ENCODE results near the gene CPLX1.

Gene CPLX1

DNA sequence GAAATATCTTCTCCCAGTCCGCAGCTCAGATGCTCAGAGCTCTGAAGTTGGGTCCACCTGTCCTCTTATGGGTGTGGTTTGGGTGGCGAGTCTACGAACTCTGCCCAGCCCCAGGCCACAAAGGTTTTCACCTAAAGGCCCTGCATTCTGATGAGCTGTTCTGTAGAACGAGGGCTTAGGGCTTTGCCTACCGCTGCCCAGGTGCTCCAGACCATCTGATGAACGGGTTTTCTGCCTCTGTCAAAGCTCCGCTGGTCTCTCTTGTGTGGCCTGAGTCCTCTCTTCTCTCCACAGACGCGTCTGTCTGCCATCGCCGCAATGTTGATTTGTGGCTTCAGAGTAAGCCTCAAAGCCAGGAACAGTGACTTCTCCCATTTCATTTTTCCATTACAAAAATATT lies 28.4 kb upstream of the CPLX1 start:
- no peak for DNase-seq

DNA sequence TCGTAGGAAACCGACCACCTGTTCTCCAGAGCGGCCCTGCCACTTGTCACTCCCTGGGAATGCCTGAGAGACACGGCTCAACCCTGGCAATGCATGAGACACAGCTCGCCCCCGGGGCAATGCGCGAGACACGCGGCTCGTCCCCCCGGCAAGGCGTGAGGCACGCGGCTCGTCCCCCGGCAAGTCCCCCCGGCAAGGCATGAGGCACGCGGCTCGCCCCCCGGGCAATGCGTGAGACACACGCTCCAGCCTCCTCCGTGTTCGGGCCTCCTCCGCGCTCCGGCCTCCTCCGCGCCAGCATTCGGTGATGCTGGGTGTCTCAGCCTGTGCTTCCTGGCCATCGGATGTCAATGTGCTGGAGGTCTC lies 27.5 kb upstream of the CPLX1 start:
- no peak for DNase-seq

DNA sequence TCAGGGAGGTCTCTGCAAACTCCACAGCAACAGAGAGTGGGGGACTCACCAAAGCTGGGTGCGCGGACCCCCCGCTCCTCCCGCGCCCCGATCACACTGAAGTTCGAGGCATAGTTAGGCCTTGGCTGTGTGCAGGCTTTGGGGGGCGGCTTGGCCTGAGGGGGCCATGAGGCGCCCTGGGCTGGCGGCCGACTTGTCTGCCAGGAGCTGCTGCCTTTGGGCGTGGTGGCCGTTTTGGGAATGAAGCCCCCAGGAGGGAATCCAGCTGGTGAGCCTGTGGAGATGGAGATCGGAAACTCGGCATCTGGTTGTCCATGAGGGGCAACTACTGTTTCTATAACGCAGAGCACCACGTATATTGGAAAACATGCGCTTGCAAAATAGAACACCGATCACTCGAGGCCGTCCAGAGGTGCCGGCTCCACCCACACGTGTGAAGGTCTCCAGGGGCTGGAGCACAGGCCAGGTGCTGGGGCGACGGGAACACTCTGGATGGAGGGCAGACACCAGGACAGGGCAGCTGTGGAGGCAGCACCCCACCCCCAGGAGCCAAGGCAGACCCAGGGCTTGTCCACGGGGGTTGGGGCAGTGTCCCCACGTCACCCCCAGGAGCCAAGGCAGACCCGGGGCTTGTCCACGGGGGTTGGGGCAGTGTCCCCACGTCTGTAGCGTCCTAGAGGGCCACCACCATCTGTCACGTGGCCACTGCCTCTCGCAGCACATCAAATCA lies 25.9 kb upstream of the CPLX1 start:
- no peak for DNase-seq

DNA sequence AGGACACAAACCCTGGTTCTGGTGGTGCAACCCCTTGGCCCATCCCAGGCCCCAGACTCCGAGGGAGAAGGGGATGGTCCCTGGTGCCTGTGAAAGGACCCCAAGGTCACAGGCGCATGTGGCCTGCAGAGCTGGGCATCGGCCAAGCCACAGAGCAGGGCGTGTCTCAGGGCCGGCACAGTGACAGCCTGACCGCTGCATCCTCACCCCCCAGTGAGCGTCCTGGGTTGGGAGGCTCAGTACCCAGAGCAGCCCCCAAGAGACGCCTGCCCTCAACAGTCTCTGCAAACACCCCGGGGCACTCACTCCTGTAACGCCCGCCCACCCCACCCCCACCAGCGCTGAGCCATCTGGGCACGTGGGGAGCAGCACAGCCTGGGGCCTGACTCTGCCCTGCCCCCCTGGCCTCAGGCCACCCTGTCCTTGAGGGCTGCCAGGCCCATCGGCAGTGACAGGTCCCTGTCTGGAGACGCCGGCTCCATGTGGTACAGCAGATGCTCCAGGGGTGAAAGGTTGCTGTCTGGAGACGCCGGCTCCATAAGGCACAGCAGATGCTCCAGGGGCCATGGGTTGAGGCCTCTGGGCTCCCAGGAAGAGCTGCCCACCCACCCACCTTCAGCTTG lies 24.5 kb upstream of the CPLX1 start:
- no peak for DNase-seq

DNA sequence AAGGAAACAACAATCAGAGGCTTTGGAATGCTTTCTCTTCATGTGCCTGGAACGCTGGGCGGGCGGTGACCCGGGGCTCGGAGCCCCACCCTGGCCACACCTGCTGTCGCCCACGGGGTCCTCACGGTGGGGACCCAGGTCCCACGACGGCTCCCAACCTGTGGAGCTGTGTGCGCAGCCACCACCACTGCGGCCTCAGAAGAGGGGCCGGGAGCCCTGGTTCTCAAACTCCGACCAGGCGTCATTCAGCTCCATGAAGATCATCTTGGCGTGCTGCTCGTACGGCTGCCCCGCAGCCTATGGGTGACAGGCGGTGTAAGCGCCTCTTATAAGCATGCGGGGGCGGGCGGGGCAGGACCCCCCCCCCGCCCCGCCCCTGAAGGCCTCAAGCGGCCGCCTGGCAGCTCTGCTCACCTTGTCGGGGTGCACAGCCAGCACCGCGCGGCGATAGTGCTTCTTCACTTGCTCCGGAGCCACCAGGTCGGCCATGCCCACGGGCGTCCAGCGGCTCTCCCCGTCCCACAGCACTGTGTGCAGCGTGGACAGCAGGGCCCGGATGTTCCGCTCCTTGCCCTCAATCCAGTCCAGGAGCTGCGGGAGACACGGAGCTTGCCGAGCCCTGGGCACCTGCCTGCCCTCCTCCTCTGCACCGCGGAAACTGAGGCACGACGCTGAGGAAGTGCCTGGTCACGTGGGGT lies 23.7 kb upstream of the CPLX1 start:
- no peak for DNase-seq

DNA sequence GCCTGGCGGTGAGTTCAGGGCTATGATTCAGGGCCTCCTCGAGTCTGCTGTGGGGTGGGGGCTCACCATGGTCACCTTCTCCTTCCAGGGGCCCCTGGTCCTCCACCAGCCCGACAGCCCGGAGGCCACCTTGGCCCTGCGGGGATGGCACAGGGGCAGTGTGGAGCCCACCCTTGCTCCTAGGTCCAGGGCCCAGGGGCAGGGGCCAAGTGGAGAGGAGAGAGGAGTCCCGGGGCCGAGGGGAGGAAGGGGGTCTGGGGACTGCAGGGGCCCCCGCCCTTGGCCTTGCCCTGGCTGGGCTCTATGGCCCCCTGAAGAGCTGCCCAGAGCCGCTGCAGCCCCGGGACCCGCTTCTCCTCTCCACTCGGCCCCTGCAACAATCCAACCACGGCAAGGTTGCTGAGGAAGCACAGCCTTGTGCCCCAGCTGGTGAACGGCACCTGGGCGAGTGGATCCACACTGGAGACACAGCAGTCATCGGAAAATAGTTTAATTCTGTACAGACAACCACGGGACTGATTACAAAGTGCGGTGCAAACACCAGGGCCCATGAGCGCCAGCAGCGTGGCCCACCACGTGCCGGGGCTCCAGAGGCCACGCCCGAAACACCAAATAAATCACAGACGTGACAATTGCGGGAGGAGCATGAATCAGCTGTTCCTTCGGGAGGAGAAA lies 23.0 kb upstream of the CPLX1 start:
- DNase-seq: no peak

DNA sequence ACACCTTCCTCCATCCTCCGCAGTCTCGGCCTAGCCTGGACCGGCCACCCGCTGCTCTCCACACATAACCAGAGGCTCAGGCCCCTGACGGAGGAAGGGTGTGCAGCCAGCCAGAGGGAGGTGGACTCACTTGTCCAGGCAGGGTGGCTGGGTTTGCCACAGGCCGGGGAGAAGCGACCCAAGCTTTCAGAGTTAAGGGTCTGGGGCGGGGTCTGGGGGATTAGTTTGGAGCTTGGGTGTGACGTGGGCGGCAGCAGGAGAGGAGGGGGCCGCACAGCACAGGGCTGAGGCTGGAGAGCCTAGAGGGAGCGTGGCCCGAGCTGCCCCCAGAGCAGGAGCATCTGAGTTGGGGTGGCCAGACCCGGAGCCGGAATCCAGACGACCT lies 22.4 kb upstream of the CPLX1 start:
- no peak for DNase-seq

DNA sequence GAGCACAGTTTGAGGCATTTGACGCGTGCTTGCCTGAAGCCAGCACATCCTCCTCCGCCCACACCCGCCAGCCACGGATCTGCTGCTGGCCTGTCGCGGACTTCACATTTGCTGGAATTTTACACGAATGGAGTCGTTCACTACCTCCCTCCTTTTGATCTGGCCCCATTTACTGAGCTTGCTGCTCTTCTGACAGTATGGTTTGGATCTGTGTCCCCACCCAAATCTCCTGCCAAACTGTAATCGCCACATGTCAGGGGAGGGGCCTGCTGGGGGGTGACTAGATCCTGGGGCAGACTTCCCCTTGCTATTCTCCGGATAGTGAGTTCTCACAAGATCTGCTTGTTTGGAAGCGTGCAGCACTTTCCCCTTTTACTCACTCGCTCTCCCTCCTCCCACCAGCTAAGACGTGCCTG lies 19.9 kb upstream of the CPLX1 start:
- no peak for DNase-seq

DNA sequence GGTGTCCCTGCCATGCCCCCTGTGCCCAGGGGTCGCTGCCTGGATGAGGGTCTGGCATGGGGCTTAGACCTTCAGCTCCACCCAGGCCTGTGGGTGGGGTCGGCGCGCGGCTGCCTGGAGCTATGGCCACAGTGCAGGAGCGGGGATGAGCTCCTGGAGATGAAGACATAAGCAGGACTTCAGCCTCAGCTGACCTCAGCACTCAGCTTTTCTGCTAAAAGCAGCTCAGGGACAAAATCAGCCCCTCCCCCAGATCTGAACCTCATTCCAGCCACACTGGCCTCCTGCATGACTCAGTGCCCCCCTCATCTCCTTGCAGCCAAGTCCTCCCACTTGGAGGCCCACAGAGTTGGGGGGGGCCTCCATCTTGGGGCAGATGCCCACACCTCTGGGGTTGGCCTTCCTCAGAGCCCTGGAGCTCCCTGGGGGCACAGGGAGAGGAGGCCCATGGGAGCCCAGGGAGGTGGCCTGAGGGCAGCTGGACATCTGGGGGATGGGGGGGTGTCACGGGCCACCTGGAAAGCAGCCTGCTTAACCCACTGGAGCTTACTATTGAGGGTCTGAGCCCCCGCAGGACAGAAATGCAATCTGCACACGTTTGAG lies 19.4 kb upstream of the CPLX1 start:
- DNase-seq: no peak

DNA sequence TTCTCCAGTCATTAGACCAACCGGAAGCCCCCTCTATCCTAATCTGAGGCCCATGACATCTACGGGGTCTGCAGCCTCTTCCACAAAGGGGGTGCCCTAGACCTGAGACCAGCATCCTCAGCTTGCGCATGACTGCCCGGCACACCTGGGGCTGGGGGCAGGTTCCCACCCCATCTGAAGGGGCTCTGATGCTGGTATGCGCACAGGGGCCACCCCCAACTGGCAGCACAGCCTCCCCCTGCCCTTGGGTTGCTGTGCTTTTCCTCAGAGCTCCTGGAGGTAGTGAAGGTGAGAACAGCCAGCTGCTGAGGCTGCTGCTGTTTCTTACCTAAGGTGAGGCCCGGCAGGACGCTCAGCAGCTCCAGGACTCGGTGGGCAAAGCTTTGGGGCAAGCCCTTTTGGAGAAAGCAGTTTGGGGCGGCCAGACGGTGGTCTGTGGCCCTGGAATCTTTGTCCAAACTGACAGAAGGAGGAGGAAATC lies 18.9 kb upstream of the CPLX1 start:
- DNase-seq: no peak

DNA sequence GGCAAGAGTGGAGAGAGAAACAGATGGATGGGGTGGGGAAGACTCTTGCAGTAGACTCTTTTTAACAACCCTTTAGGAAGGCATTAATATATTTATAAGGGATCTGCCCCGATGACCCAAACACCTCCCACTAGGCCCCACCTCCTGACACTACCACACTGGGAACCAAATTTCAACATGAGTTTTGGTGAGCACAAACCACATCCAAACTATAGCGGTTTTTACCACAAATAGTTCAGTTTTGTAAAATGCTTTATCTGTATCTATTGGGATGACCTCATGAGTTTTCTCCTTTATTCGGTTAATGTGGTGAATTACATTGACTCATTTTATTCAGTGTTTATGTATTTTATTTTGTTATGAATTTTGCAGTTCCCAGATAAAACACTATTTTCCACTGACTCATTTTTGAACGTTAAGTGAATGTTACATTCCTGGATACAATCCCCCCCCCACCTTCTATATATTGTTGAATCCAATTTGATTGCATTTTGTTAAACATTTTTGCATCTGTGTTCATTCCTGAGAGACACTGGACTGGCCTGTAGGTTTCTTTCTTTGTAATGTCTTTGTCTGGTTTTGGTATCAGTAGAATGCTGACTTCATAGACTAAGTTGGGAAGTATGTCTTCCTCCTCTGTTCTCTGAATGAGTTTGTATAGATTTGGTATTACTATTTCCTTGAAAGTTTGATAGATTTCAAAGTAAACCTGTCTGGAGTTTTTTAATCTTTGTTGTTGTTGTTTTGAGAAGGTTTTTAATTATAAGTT lies 13.9 kb upstream of the CPLX1 start:
- DNase-seq: no peak

DNA sequence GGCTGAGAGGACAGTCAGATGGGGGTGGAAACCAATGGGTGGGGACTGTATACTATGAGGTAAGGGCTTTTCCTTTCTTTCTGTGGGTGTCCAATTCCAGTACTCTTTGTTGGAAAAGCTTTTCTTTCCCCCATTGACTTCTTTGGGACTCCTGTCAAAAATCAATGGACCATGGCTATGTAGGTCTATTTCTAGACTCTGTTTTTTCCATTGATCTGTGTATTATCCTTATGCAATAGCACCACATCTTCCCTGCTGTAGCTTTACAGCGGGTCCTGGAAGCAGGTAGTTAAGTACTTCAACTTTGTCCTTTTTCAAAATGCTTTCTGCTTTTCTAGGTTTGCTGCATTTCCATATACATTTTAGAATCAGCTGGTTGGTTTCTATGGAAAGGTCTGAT lies 11.8 kb upstream of the CPLX1 start:
- DNase-seq: no peak

DNA sequence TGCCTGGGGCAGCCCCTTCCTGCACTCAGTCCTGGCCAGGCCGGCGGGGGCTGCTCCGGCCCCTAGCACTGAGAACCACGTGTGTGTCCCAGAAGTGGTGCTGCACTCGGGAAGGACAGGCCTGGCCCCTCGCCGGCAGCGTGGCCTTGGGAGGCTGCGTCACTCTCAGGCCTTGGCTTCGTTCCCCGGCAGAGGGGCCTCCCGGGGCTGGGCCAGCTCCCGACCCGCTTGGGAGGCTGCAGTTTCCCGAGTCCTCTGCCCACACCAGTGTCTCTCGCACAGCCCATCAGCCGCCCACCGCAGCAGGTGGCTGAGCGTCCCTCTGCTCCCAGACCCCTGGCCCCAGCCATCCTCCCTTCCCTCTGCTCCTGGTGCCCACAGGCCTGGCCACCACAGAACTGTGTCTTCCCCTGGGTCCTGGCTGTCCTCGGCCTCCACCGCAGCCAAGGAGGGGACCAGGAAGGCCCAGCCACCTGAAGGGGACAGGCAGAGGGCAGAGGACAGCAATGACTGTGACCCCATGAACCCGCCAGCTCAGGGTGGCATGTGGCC lies 10.9 kb upstream of the CPLX1 start:
- no peak for DNase-seq

DNA sequence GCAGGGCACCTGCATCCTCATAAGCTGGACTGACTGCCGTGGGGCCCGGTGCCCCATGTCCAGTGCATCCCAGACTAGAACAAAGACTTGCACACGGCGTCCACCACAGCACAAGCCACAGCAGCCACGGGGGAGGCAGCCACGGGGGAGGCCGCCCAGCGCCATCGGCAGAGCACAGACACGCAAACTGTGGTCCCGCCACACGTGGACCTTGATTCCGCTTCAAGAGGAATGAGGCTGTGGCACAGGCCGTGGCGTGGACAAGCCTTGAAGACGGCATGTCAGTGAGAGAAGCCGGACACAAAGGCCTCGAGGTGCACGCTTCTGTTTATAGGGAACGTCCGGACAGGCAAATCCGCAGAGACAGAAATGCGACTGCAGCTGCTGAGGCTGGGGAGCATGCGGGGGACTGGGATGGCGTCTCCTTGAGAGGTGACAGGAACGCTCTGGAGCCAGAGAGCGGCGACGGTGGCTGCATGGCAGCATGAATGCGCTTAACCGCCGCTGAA lies 10.1 kb upstream of the CPLX1 start:
- no peak for DNase-seq

DNA sequence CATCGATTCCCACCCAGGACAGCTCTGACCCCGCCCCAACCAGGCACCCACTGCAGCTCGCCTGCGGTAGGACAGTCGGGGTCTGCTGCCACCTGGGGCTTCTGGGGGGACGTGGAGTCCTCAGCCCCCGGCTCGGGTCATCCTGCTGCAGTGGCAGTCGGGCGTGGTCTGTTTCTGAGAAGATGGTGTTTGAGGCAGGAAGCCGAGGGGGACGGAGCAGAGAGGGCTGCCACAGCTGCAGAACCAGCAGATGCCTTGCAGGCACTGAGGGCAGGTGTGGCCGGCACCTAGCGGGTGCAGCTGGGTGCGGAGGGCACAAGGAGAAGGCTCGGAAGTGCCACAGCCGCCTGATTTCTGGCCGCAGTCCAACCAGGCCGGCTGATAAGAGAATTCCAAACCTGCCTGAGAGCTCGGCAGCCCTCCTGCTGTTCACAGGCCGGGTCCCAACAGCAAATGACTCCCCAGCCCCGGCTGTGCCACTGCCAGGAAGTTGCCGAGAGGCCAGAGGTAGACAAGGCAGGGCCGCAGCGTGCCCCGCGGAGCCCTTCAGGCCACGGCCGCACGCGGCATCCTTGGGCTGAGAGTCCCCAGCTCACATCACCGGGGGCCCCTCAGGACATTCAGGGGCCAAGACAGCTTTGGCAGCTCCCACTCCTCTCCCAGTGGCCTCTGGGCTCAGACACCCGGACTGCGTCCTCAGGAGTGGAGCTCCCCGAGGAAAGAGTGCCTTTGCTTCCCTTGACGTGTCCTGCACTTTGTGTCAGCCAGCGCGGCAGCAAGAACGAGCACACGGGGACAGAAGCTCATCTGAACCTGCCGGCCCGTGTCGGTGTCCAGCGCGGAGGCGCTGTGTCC lies 9.4 kb upstream of the CPLX1 start:
- DNase-seq: no peak

DNA sequence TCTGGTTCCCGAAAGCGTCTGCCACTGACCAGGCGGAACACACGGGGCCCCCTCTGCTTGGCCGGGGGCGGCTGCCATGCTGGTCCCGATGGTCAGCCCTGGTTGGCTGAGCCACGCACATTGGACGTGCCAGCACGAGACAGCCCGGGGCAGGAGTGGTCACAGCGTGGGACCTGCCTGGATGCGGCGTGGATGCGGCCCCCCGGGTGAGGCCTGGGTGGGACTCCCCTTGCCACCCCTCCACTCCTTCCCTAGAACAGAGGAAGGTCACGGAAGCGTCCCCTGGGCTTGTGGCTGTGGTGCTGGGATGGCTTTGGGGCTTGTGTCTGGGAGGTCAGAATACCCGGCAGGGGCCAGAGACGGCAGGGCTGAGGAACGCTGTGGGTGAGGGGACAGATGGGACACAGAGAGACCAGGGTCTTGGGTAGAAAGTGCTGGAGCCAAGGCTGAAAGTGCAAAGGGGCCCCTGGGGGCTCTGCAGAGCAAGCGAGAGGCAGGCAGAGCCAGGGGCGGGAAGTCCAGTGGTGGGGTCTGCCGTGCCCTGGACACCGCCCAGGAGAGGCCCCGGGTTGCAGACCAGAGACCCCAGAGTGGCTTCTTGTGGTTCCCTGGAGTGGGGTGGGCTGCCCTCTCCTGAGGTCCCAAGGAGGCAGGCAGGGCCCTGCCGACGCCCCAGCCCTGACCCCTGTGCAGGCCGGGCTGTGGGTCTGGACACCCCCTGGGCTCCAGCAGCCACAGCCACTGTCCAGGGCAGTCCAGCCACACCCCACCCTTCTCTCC lies 8.6 kb upstream of the CPLX1 start:
- DNase-seq: no peak

DNA sequence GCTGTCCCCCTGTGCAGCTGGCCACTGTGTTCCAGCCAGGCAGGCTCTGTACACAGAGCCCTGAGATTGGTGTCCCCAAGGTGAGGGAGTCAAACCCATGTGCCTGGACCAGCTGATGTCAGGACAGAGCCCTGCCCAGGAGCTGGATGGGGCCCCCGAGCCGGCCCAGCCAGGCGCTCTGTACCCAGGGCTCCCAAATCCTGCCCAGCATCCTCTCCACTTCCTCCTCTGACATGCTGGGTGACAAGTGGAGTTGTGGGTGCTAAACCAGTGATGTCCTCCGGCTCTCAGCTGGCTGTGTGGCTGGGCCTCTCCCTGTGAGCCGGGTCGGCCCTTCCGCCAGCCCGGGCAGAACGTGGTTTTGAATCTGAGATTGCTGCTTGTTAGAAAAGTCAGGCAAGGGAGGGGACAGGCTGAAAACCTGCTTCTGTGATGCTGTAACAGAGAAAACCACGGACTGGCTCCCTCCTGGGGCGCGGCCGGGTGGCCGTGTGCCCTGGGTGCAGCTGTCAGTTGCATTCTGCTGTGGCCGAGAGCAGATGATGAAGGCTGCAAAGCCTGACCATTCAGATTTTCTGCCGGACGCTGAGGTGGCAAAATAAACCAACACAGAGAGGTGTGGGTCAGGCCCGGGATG lies 7.9 kb upstream of the CPLX1 start:
- no peak for DNase-seq

DNA sequence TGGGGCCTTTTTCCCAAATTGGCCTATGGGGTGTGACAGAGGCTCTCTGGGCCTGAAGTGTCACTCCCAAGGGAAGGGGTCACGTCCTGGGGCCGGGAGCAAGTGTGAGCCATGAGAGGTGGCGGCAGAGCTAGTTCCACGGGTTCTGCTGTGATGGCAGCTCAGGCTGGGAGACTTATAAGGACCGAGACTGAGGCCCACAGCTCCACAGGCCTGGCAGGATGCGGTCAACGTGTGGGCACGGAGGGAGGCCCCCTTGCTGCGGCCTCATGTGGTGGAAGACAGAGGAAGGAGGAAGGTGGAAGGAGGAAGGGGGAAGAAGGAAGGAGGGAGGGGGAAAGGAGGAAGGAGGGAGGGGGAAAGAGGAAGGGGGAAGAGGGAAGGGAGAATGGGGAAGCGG lies 7.2 kb upstream of the CPLX1 start:
- DNase-seq: no peak

DNA sequence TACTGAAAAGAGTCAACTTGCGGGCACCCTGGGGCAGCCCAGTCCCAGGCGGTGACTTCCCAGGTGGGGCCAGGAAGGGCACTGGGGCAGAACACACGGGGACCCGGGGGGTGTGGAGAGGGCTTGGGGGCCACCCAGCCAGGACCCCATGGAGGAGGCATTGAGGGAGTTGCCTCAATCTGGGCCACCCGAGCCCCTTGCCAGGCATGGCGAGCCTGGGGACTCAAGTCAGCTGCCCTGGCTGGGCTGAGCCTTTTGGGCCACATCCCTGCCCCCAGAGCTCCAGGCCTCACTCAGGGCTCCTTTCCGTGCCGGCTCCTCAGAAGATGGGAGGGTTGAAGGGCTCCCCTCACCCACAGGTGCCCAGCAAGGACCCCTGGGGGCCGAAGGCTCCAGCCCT lies 6.6 kb upstream of the CPLX1 start:
- DNase-seq: no peak

DNA sequence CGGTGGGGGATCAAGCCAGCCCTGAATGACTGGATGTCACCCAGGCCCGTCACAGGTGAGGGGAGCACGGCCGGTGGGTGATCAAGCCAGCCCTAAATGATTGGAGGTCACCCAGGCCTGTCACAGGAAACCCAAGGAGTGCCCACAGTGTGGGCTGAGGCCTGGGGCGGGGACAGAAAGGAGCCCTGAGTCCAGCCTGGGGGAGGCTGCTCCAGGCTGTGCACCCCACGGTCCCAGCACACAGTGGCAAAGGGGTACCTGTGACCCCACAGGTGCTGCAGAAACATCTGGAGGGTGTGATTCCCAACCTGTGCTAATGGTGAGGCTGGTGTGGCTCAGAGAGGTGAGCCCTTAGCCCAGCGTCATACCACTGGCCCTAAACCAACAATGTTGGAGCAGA lies 6.2 kb upstream of the CPLX1 start:
- no peak for DNase-seq
